OCI-LY7 (cell line): ENCODE data around the gene WIPF3. TPM values are rescaled to one million over a fixed set of nuclear protein-coding genes. Genes with fewer than 3 reads are reported as not detected.

ENCODE experiments used
- BruUV-seq: library from RNA; stranded (reverse); fragments of 400-500 nt; replicated peaks from 2 replicates; lab custom pipeline; 2021; lab: Mats Ljungman, UMichigan
- CTCF ChIA-PET: fragments of 300-600 bp; sonication (Branson Sonifier 250); formaldehyde crosslinking; loops from one replicate; lab custom pipeline; 2022; ENCODE audit warnings: antibody characterized with exemption; ENCODE audit not compliant: unreplicated experiment; lab: Charles Lee
- POLR2A ChIA-PET: fragments of 300-600 bp; sonication (Branson Sonifier 250); formaldehyde crosslinking; loops from one replicate; lab custom pipeline; 2022; ENCODE audit warnings: antibody characterized with exemption; lab: Charles Lee
- DNase-seq: peaks from one replicate; pipeline ENCODE4 v3.0.0-alpha.2; 2015; ENCODE audit warnings: low spot score
- H2AFZ ChIP-seq: fragments of 200-600 bp; sonication (generic), shearing (Covaris generic); 2 replicates; pipeline ENCODE4 v1.6.1; 2014; ENCODE audit warnings: mild to moderate bottlenecking, antibody characterized with exemption, low read length, moderate library complexity
- H3K27ac ChIP-seq: fragments of 200-600 bp; sonication (generic); 2 replicates; pipeline ENCODE4 v1.5.1; 2014; ENCODE audit warnings: mixed run types, low read depth, mild to moderate bottlenecking, moderate library complexity, low read length, inconsistent platforms; ENCODE audit not compliant: poor library complexity, severe bottlenecking
- H3K36me3 ChIP-seq: fragments of 200-600 bp; sonication (generic); 2 replicates; pipeline ENCODE4 v1.6.1; 2014; ENCODE audit warnings: mild to moderate bottlenecking, antibody characterized with exemption, low read length, moderate library complexity, mixed read lengths; ENCODE audit not compliant: insufficient read depth
- H3K4me1 ChIP-seq: fragments of 200-600 bp; sonication (generic); 2 replicates; pipeline ENCODE4 v1.5.1; 2014; ENCODE audit warnings: mild to moderate bottlenecking, low read length; ENCODE audit not compliant: insufficient read depth, poor library complexity, severe bottlenecking
- H3K4me2 ChIP-seq: fragments of 200-600 bp; sonication (generic); 2 replicates; pipeline ENCODE4 v1.6.1; 2014; ENCODE audit warnings: mild to moderate bottlenecking, low read length
- H3K4me3 ChIP-seq: fragments of 200-600 bp; sonication (generic); 2 replicates; pipeline ENCODE4 v1.5.1; 2014; ENCODE audit warnings: mild to moderate bottlenecking, low read depth, low read length; ENCODE audit not compliant: poor library complexity, severe bottlenecking
- H3K79me2 ChIP-seq: fragments of 200-600 bp; sonication (generic); 2 replicates; pipeline ENCODE4 v1.6.1; 2016; ENCODE audit warnings: low read depth, mild to moderate bottlenecking, low read length, moderate library complexity, mixed read lengths; ENCODE audit not compliant: insufficient read depth
- H3K9me2 ChIP-seq: fragments of 200-600 bp; sonication (generic); 2 replicates; pipeline ENCODE4 v1.6.1; 2016; ENCODE audit warnings: mild to moderate bottlenecking, low read length, mixed read lengths; ENCODE audit not compliant: insufficient read depth
- H3K9me3 ChIP-seq: fragments of 200-600 bp; sonication (generic); 2 replicates; pipeline ENCODE4 v1.6.1; 2014; ENCODE audit warnings: mild to moderate bottlenecking, mixed run types, low read length, mixed read lengths
- H4K20me1 ChIP-seq: fragments of 200-600 bp; sonication (generic); 2 replicates; pipeline ENCODE4 v1.6.1; 2014; ENCODE audit warnings: mild to moderate bottlenecking, antibody characterized with exemption, low read length, moderate library complexity, mixed read lengths; ENCODE audit not compliant: insufficient read depth
- CTCF ChIP-seq: fragments of 200-600 bp; sonication (generic); conservative IDR thresholded peaks from 2 replicates; pipeline ENCODE4 v1.5.1; 2014; ENCODE audit warnings: mild to moderate bottlenecking, antibody characterized with exemption, low read length, moderate library complexity, mixed read lengths
- EZH2phosphoT487 ChIP-seq: fragments of 200-600 bp; sonication (generic); IDR thresholded peaks from 2 replicates; pipeline ENCODE4 v1.6.1; 2018; ENCODE audit warnings: low read depth, borderline replicate concordance, mild to moderate bottlenecking, mixed run types, antibody characterized with exemption, low read length, moderate library complexity, mixed read lengths
- intact Hi-C: fragments of 100-400 bp; cut with micrococcal nuclease; formaldehyde crosslinking; loops from one replicate; pipeline ENCODE4 v1.10.0; 2022; ENCODE audit not compliant: unreplicated experiment
- total RNA-seq, 2 experiments: library from RNA; depleted of rRNA in 1 of 2; stranded (reverse); fragments of >200 nt in 1 of 2; shearing (Covaris generic) in 1 of 2; gene quantifications; 2 replicates each; pipeline ENCODE4 v1.2.3, GENCODE V29; 2014 to 2022

Gene WIPF3
- total RNA-seq, 2 experiments from 2014 or later = not detected

- no peak for DNase-seq
- ChIA-PET CTCF (interaction anchor here (0.6 kb wide), 1 partner anchor 27 kb away, joined by 3 read pairs; no protein-coding TSS in a partner anchor), POLR2A (no interaction called here)
- intact Hi-C loops = no loop called here
- no TSS peak for BruUV-seq
- Histone ChIP-seq H3K36me3 (no peaks in the 10 kb centered on the region), H3K79me2 (no peaks in the 10 kb centered on the region), H3K27ac (no peak overlapping the region), H3K4me2 (no peak overlapping the region), H4K20me1 (no peaks in the 10 kb centered on the region), H3K9me3 (no peaks in the 10 kb centered on the region), H3K9me2 (no peaks in the 10 kb centered on the region), H3K4me1 (no peaks in the 10 kb centered on the region), H3K4me3 (no peak overlapping the region), H2AFZ (no peak overlapping the region)
- no peak for TF ChIP-seq EZH2phosphoT487
These were observed 46.8 kb downstream of the WIPF3 start for GRCh38 chr7:29853072-29853471.

- intact Hi-C loops = no loop called here
- CTCF ChIA-PET = interaction anchor here (0.6 kb wide), 1 partner anchor 28 kb away, joined by 3 read pairs; no protein-coding TSS in a partner anchor
- POLR2A ChIA-PET = no interaction called here
- Histone ChIP-seq H3K4me3 (no peak overlapping the region), H3K27ac (no peak overlapping the region), H4K20me1 (no peaks in the 10 kb centered on the region), H3K9me3 (no peaks in the 10 kb centered on the region), H3K36me3 (no peaks in the 10 kb centered on the region), H3K4me1 (no peaks in the 10 kb centered on the region), H3K79me2 (no peaks in the 10 kb centered on the region), H2AFZ (no peak overlapping the region), H3K4me2 (no peak overlapping the region), H3K9me2 (no peaks in the 10 kb centered on the region)
- BruUV-seq = no TSS peak
- no peak for DNase-seq
- TF ChIP-seq CTCF (no peak), EZH2phosphoT487 (no peak)
These were observed 47.5 kb downstream of the WIPF3 start for GRCh38 chr7:29853789-29854188.

GRCh38 chr7:29854257-29854938, 48.1 kb downstream of the WIPF3 start:
- CTCF ChIA-PET = no interaction called here

More at GRCh38 chr7:29854257-29854938, 48.1 kb downstream of the WIPF3 start:
- no peaks in the 10 kb centered on the region for H3K9me3 ChIP-seq
- no peak overlapping the region for H2AFZ ChIP-seq
- no peaks in the 10 kb centered on the region for H4K20me1 ChIP-seq
- no peaks in the 10 kb centered on the region for H3K79me2 ChIP-seq
- intact Hi-C loops = no loop called here
- no peak overlapping the region for H3K27ac ChIP-seq
- no peaks in the 10 kb centered on the region for H3K36me3 ChIP-seq
- DNase-seq = no peak
- H3K9me2 ChIP-seq = no peaks in the 10 kb centered on the region
- no peak for TF ChIP-seq EZH2phosphoT487
- TF ChIP-seq CTCF = no peak
- no peaks in the 10 kb centered on the region for H3K4me1 ChIP-seq
- H3K4me2 ChIP-seq = no peak overlapping the region
- BruUV-seq = no TSS peak
- POLR2A ChIA-PET = interaction anchor here (0.6 kb wide), 1 partner anchor 78 kb away, joined by 3 read pairs; no protein-coding TSS in a partner anchor
- H3K4me3 ChIP-seq = no peak overlapping the region
